Epithelial cell of esophagus (primary cell): ENCODE results near the gene LIN54.
A peak's percentile ranks its signal among the peaks of the same experiment; 100 is the strongest.

ENCODE experiments used
- DNase-seq: peaks from one replicate; pipeline ENCODE4 v3.0.0; 2010; ENCODE audit warnings: low read depth
- H3K4me3 ChIP-seq: 2 replicates; pipeline ENCODE4 v1.5.1; 2011; ENCODE audit warnings: mild to moderate bottlenecking, low read length, control low read depth
- TF ChIP-seq, protein P1 (sequence below): IDR thresholded peaks from 2 replicates; pipeline ENCODE4 v1.5.1; 2011; ENCODE audit warnings: low read depth, mild to moderate bottlenecking, low read length, control low read depth, inconsistent platforms; ENCODE audit not compliant: insufficient read depth; ENCODE audit errors: missing control alignments

Gene LIN54

DNA sequence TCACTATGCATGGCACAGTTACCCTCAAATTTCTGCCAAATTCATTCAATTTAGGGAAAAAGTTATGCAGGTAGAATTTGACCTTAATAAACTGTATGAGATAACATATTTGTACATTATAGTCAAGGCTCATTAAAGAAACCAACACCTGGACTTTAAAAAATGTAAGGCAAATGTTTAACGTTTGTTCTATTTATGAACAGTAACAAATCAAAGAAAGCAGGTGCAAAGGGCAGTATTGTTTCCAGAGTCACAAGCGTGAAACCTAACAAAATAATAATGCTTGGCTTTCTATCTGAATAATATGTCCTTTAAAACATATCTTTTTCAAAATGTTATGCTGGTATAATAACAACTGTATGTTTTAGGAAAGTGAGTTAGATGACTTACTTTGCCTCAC is 41.2 kb downstream of the LIN54 start:
- TF ChIP-seq, protein P1, sequence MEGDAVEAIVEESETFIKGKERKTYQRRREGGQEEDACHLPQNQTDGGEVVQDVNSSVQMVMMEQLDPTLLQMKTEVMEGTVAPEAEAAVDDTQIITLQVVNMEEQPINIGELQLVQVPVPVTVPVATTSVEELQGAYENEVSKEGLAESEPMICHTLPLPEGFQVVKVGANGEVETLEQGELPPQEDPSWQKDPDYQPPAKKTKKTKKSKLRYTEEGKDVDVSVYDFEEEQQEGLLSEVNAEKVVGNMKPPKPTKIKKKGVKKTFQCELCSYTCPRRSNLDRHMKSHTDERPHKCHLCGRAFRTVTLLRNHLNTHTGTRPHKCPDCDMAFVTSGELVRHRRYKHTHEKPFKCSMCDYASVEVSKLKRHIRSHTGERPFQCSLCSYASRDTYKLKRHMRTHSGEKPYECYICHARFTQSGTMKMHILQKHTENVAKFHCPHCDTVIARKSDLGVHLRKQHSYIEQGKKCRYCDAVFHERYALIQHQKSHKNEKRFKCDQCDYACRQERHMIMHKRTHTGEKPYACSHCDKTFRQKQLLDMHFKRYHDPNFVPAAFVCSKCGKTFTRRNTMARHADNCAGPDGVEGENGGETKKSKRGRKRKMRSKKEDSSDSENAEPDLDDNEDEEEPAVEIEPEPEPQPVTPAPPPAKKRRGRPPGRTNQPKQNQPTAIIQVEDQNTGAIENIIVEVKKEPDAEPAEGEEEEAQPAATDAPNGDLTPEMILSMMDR: no peak
- no peak overlapping the region for H3K4me3 ChIP-seq
- no peak for DNase-seq

DNA sequence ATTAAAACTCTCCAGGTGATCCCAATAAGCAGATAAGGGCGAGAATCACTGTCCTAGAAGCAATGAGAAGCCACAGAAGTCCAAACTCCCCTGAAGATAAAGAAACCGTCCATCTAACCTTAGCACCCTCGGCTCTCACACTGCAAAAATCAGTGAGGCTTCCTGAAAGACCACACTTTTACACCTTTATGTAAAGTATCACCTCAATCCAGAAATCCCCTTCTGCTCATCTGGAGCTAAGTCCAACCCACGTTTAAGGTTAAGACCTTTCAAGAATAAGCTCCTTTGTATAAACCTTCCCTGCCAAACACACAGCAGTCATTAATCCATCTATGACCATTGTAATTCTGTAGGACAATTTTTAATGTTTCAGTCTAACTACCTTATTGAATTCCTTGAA is 41.7 kb downstream of the LIN54 start:
- TF ChIP-seq, protein P1: no peak
- H3K4me3 ChIP-seq: no peak overlapping the region
- no peak for DNase-seq

DNA sequence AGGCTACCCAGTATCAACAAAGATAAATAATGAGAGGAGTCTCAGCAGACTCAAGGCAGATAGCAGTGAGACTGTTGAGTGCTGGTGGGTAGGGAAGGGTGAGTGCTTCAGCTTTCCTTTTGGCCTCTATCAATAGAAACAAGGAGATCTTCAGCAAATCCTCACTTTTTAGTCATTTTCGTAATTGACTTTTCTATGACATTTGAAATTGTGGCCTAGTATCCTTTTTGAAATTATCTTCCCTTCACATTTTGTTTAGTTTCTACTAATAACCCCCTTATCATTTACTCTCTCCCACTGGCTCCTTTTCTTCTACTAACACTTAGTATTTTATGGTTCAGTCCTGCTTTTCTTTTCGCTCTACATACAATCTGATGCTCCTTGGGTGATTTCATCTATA is 44.9 kb downstream of the LIN54 start:
- H3K4me3 ChIP-seq: no peak overlapping the region
- TF ChIP-seq, protein P1: no peak
- DNase-seq: no peak

DNA sequence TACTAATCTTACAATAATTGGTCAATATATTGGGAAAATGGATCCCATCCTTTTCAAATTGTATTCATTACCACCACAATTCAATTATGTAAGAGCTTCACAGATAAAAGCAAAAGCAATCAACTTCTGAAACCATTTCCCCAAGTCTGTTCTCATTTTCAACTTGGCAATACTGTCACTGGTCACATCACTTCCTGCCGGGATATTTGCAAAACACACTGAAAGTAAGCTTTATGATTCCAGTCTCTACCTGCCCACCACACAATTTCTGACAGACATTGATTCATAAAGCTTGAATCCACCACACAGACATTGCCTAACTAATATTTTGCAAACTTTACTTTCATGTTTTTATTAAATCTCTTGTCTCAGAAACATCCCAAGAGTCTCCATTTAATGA is 53.6 kb downstream of the LIN54 start:
- no peak overlapping the region for H3K4me3 ChIP-seq
- TF ChIP-seq, protein P1: no peak
- DNase-seq: peak; percentile 62

- no peak for DNase-seq
- H3K4me3 ChIP-seq: no peak overlapping the region
- TF ChIP-seq, protein P1: no peak
These were observed 56.4 kb downstream of the LIN54 start for GRCh38 chr4:82954212-82954611.

- H3K4me3 ChIP-seq: no peak overlapping the region
- peak; percentile 1 for DNase-seq
- TF ChIP-seq, protein P1: no peak
These were observed 59.4 kb downstream of the LIN54 start for GRCh38 chr4:82951196-82951595.

GRCh38 chr4:82948647-82949204 is 61.9 kb downstream of the LIN54 start:
- TF ChIP-seq, protein P1: no peak
- H3K4me3 ChIP-seq: no peak overlapping the region
- peak; percentile 18 for DNase-seq
